K562 (cell line): ENCODE results near the gene MBD4. TPM values are rescaled to one million over a fixed set of nuclear protein-coding genes. Genes with fewer than 3 reads are reported as not detected.

ENCODE experiments used
- ATAC-seq: fragments of 200-7000 bp; cut with Tn5 transposase; 3 replicates; pipeline ENCODE4 v1.9.1; 2020; ENCODE audit warnings: moderate library complexity
- BruUV-seq: library from RNA; stranded (reverse); fragments of 400-500 nt; replicated peaks from 2 replicates; lab custom pipeline; 2021; lab: Mats Ljungman, UMichigan
- CTCF ChIA-PET: fragments of 300-600 bp; formaldehyde crosslinking; extraction: SDS; loops from one replicate; lab custom pipeline; 2021; ENCODE audit warnings: low intra/inter-chr PET ratio; lab: Yijun Ruan, JAX
- POLR2A ChIA-PET: fragments of 300-600, 350-650 bp; sonication (Branson Sonifier 250); formaldehyde crosslinking; extraction: SDS; loops from one replicate; lab custom pipeline; 2021; ENCODE audit warnings: antibody characterized with exemption, inconsistent platforms; lab: Yijun Ruan, JAX
- DNase-seq, 4 experiments: peaks; one replicate each; pipeline versions ENCODE4 v3.0.0 to v3.0.0-alpha.2; 2011 to 2018; ENCODE audit warnings: low spot score in 3 of 4, mixed read lengths in 3 of 4; ENCODE audit errors: extremely low read depth in 1 of 4
- FAIRE-seq: peaks from 2 replicates; lab custom pipeline; 2011; peaks lifted over from hg19 to GRCh38; lab: Jason Lieb, UNC
- H2AFZ ChIP-seq: 2 replicates; pipeline ENCODE4 v1.6.0; 2011; ENCODE audit warnings: low read depth, low read length, control low read depth, inconsistent platforms
- H3K27ac ChIP-seq: fragments of 200-600 bp; 3 replicates; pipeline ENCODE4 v1.8.0; 2011; ENCODE audit warnings: low read depth, mild to moderate bottlenecking, control low read depth, inconsistent platforms, low read length, moderate library complexity, mixed read lengths; ENCODE audit errors: extremely low read depth
- H3K27me3 ChIP-seq, 2 experiments: fragments of 300-600 bp in 1 of 2; 2 replicates in 1 of 2; 3 replicates in 1 of 2; pipeline versions ENCODE4 v1.6.0 to v1.8.0; 2011; ENCODE audit warnings: inconsistent platforms in 2 of 2, low read length in 2 of 2, mild to moderate bottlenecking in 1 of 2, mixed read lengths in 1 of 2, moderate library complexity in 1 of 2; ENCODE audit not compliant: control insufficient read depth in 2 of 2, insufficient read depth in 2 of 2
- H3K36me3 ChIP-seq: fragments of 300-600 bp; 3 replicates; pipeline ENCODE4 v1.8.0; 2011; ENCODE audit warnings: mild to moderate bottlenecking, low read length, inconsistent platforms; ENCODE audit not compliant: control insufficient read depth, insufficient read depth
- H3K4me1 ChIP-seq, 2 experiments: fragments of 200-600 bp in 1 of 2; replicated peaks in 1 of 2; 2 replicates in 1 of 2; 3 replicates in 1 of 2; pipeline versions ENCODE4 v1.5.1 to v1.8.0; 2011; ENCODE audit warnings: inconsistent platforms in 2 of 2, low read length in 2 of 2, mild to moderate bottlenecking in 1 of 2, mixed read lengths in 1 of 2, moderate library complexity in 1 of 2; ENCODE audit not compliant: control insufficient read depth in 2 of 2, insufficient read depth in 2 of 2
- H3K4me2 ChIP-seq: 2 replicates; pipeline ENCODE4 v1.6.1; 2011; ENCODE audit warnings: low read length, control low read depth, inconsistent platforms, mixed read lengths; ENCODE audit not compliant: insufficient read depth
- H3K4me3 ChIP-seq: fragments of 200-600 bp; sonication (generic), shearing (Covaris generic); 2 replicates; pipeline ENCODE4 v1.5.1; 2016; ENCODE audit warnings: control low read depth, inconsistent platforms
- H3K79me2 ChIP-seq: fragments of 200-600 bp; 3 replicates; pipeline ENCODE4 v1.8.0; 2011; ENCODE audit warnings: low read length, inconsistent platforms; ENCODE audit not compliant: control insufficient read depth, insufficient read depth
- H3K9ac ChIP-seq, 2 experiments: 2 replicates each; pipeline versions ENCODE4 v1.6.0 to v1.6.1; 2011; ENCODE audit warnings: low read depth in 2 of 2, low read length in 2 of 2, control low read depth in 1 of 2, inconsistent platforms in 1 of 2, mild to moderate bottlenecking in 1 of 2, mixed read lengths in 1 of 2; ENCODE audit not compliant: insufficient read depth in 1 of 2
- H3K9me1 ChIP-seq: one replicate; pipeline ENCODE4 v1.6.0; 2011; ENCODE audit warnings: inconsistent platforms, mild to moderate bottlenecking, low read length, moderate library complexity; ENCODE audit not compliant: control insufficient read depth, insufficient read depth
- H3K9me3 ChIP-seq: replicated peaks from 2 replicates; pipeline ENCODE4 v1.5.1; 2011; ENCODE audit warnings: low read depth, low read length, inconsistent platforms; ENCODE audit not compliant: control insufficient read depth, insufficient read depth
- H4K20me1 ChIP-seq: replicated peaks from 2 replicates; pipeline ENCODE4 v1.6.1; 2011; ENCODE audit warnings: low read length, inconsistent platforms, mixed read lengths; ENCODE audit not compliant: control insufficient read depth, insufficient read depth
- ATF3 ChIP-seq, 2 experiments: fragments of 450-650 bp in 1 of 2; sonication (generic) in 1 of 2; formaldehyde crosslinking in 1 of 2; IDR thresholded peaks in 1 of 2; conservative IDR thresholded peaks in 1 of 2; 2 replicates each; pipeline versions ENCODE4 v1.6.1 to v1.8.1; 2016 to 2023; ENCODE audit warnings: mild to moderate bottlenecking in 2 of 2, moderate library complexity in 2 of 2, inconsistent platforms in 1 of 2, missing genetic modification reagents in 1 of 2
- FOSL1 ChIP-seq: fragments of 200-800 bp; sonication (Bioruptor generic); conservative IDR thresholded peaks from 2 replicates; pipeline ENCODE4 v1.6.1; 2016; ENCODE audit warnings: missing genetic modification characterization, missing compliant biosample characterization
- HLTF ChIP-seq: fragments of 450-650 bp; IDR thresholded peaks from 2 replicates; pipeline ENCODE4 v1.6.1; 2016
- JUND ChIP-seq, 2 experiments: IDR thresholded peaks; 2 replicates in 1 of 2; 3 replicates in 1 of 2; pipeline ENCODE4 v1.6.1; 2011; ENCODE audit warnings: borderline replicate concordance in 2 of 2, low read depth in 2 of 2, low read length in 2 of 2, improper control_type of control experiment in 1 of 2, missing biosample characterization in 1 of 2, missing genetic modification characterization in 1 of 2, missing genetic modification reagents in 1 of 2
- MXI1 ChIP-seq: IDR thresholded peaks from 2 replicates; pipeline ENCODE4 v1.6.1; 2011; ENCODE audit warnings: low read depth, mild to moderate bottlenecking, improper control_type of control experiment, low read length
- PHF21A ChIP-seq: fragments of 450-650 bp; IDR thresholded peaks from 2 replicates; pipeline ENCODE4 v1.6.1; 2017; ENCODE audit warnings: low read depth, borderline replicate concordance
- SRSF7 ChIP-seq: fragments of 200-400 bp; formaldehyde crosslinking; optimal IDR thresholded peaks from 2 replicates; pipeline ENCODE3; 2017; ENCODE audit warnings: mild to moderate bottlenecking, low read depth, low read length
- USF1 ChIP-seq: sonication (generic); formaldehyde crosslinking; IDR thresholded peaks from 2 replicates; pipeline ENCODE4 v1.9.0; 2022; ENCODE audit warnings: mild to moderate bottlenecking, missing genetic modification reagents
- YY1 ChIP-seq, 3 experiments: IDR thresholded peaks; 2 replicates each; pipeline ENCODE4 v1.6.1; 2011; ENCODE audit warnings: low read length in 2 of 3, mild to moderate bottlenecking in 2 of 3, moderate library complexity in 2 of 3, borderline replicate concordance in 1 of 3, control low read depth in 1 of 3, low read depth in 1 of 3; ENCODE audit not compliant: insufficient read depth in 3 of 3, insufficient replicate concordance in 2 of 3, control insufficient read depth in 1 of 3, insufficient read length in 1 of 3; ENCODE audit errors: extremely low read depth in 1 of 3
- ZBTB9 ChIP-seq: fragments of 450-650 bp; formaldehyde crosslinking; IDR thresholded peaks from 2 replicates; pipeline ENCODE4 v1.4.0; 2020; ENCODE audit warnings: mild to moderate bottlenecking, moderate library complexity
- ZFX ChIP-seq: sonication (generic); formaldehyde crosslinking; IDR thresholded peaks from 2 replicates; pipeline ENCODE4 v1.8.0; 2022; ENCODE audit warnings: mild to moderate bottlenecking, missing genetic modification reagents, moderate library complexity
- WGBS: fragments of 100-300 bp; shearing (Covaris generic); methylation state at CpG from one replicate; pipeline ENCODE4 v1.1.6; 2016; ENCODE audit warnings: low coverage, mixed read lengths; ENCODE audit not compliant: insufficient coverage; ENCODE audit errors: missing lambda C conversion rate; 5-methylcytosine and 5-hydroxymethylcytosine counted together
- in situ Hi-C: fragments of 300-500 bp; cut with MboI; formaldehyde crosslinking; loops from 4 replicates; pipeline ENCODE4 v1.15.0; 2018; ENCODE audit warnings: inconsistent platforms, mixed read lengths
- intact Hi-C: fragments of 100-400 bp; cut with micrococcal nuclease; formaldehyde crosslinking; loops from 2 replicates; pipeline ENCODE4 v1.14.2; 2022
- polyA plus RNA-seq, 8 experiments: library from polyadenylated mRNA; depleted of rRNA in 4 of 8; stranded (reverse) in 5 of 8; unstranded in 3 of 8; fragments of >200 nt; fragmentation: Nextera tagmentation in 2 of 8; fragmentation: Illumina TruSeq in 1 of 8; extraction: Ambion mirVana in 2 of 8; extraction: Trizol in 1 of 8; gene quantifications; 2 replicates each; pipeline versions ENCODE4 v1.2.1 to v1.2.3, GENCODE V29; 2011 to 2014; ENCODE audit warnings: inconsistent platforms in 1 of 8, missing spikeins in 1 of 8
- total RNA-seq, 7 experiments: library from RNA; depleted of rRNA in 6 of 7; stranded (reverse); fragments of >200 nt in 6 of 7; fragmentation: Illumina TruSeq in 2 of 7; extraction: Trizol in 2 of 7; gene quantifications; 2 replicates each; pipeline versions ENCODE4 v1.2.1 to v1.2.3, GENCODE V29; 2011 to 2021; ENCODE audit warnings: low replicate concordance in 1 of 7

MBD4 gene
- total and polyA plus RNA-seq, 9 of the 15 experiments (the other 6 are each of a cell fraction or from before 2014, with no cell fraction given): 13.3 to 63.9 (median 39.0) TPM

- H3K79me2 ChIP-seq: peaks cover 34% of the 10 kb centered on the region
- intact Hi-C loops (no loop called here), in situ Hi-C loops (no loop called here)
- H3K4me3 ChIP-seq: no peak overlapping the region
- H3K4me1 ChIP-seq: peaks cover 14 to 23% of the 10 kb centered on the region in 2 experiments; a peak in 4 of 5 replicates
- peak in 1 of 4 experiments; percentile 37 for DNase-seq
- no peaks in the 10 kb centered on the region for H3K27me3 ChIP-seq
- no peaks in the 10 kb centered on the region for H3K9me3 ChIP-seq
- H3K9me1 ChIP-seq: no peaks in the 10 kb centered on the region
- 39% methylated on average over 6 of the region's 7 CpGs for WGBS
- FAIRE-seq: no peak
- peak overlapping the region in 1 of 2 experiments; percentile 61; a peak in 1 of 4 replicates for H3K9ac ChIP-seq
- no peak for ATAC-seq
- peaks cover 78% of the 10 kb centered on the region for H3K36me3 ChIP-seq
- no peaks in the 10 kb centered on the region for H4K20me1 ChIP-seq
- ChIA-PET CTCF (no interaction called here), POLR2A (no interaction called here)
- no TSS peak for BruUV-seq
- H3K27ac ChIP-seq: no peak overlapping the region; the same call in 2 of the 3 replicates
- TF ChIP-seq ZBTB9 (CRISPR knock-in tag): peak; percentile 73; the same call in 1 of the 2 replicates
- TF ChIP-seq JUND (IDR thresholded peaks at IDR 0.05; ENCODE audit: borderline replicate concordance, low read depth, low read length): peak; percentile 67; the same call in 1 of the 2 replicates
- TF ChIP-seq JUND (tag; IDR thresholded peaks at IDR 0.05; ENCODE audit: borderline replicate concordance, low read depth, low read length): peak; percentile 31; the same call in 1 of the 3 replicates
- no peak for TF ChIP-seq SRSF7
- no peak for TF ChIP-seq YY1 (IDR thresholded peaks at IDR 0.05; ENCODE audit: borderline replicate concordance in 1 of 3, control insufficient read depth in 1 of 3, extremely low read depth in 1 of 3, insufficient read depth in 3 of 3, insufficient read length in 1 of 3, insufficient replicate concordance in 2 of 3, low read depth in 1 of 3, low read length in 2 of 3)
- TF ChIP-seq MXI1: no peak
- TF ChIP-seq USF1 (CRISPR knock-in tag): no peak
- TF ChIP-seq ZFX (CRISPR knock-in tag): peak; percentile 22; the same call in 1 of the 2 replicates
- peak; percentile 41; the same call in 1 of the 2 replicates for TF ChIP-seq ATF3 (IDR thresholded peaks at IDR 0.05)
- TF ChIP-seq ATF3 (CRISPR knock-in tag; conservative IDR thresholded peaks at IDR 0.05): no peak
- TF ChIP-seq HLTF: no peak
- TF ChIP-seq FOSL1: peak; percentile 87
- TF ChIP-seq PHF21A: no peak
- no peak overlapping the region for H2AFZ ChIP-seq
- no peak overlapping the region for H3K4me2 ChIP-seq
Observed at GRCh38 chr3:129432036-129432435, 7.7 kb downstream of the MBD4 start.
